GM23248 (cell line): Measurements from ENCODE around the gene PPP6R3. TPM values are rescaled to one million over a fixed set of nuclear protein-coding genes. Genes with fewer than 3 reads are reported as not detected.

Experiments used
- DNase-seq: peaks from one replicate; pipeline ENCODE4 v3.0.0-alpha.2; 2015
- H2AFZ ChIP-seq: fragments of 200-600 bp; sonication (generic); 2 replicates; pipeline ENCODE4 v1.6.1; 2016; ENCODE audit warnings: antibody characterized with exemption
- H3F3A ChIP-seq: fragments of 200-600 bp; sonication (generic); 2 replicates; pipeline ENCODE4 v1.6.1; 2016; ENCODE audit warnings: mild to moderate bottlenecking, antibody characterized with exemption, mixed run types; ENCODE audit not compliant: insufficient read depth
- H3K27ac ChIP-seq: fragments of 200-600 bp; sonication (generic); 2 replicates; pipeline ENCODE4 v1.5.1; 2016; ENCODE audit warnings: mild to moderate bottlenecking
- H3K27me3 ChIP-seq: fragments of 200-600 bp; sonication (generic); replicated peaks from 2 replicates; pipeline ENCODE4 v1.6.1; 2016; ENCODE audit warnings: mild to moderate bottlenecking; ENCODE audit not compliant: insufficient read depth
- H3K36me3 ChIP-seq: fragments of 200-600 bp; sonication (generic); 2 replicates; pipeline ENCODE4 v1.6.1; 2016; ENCODE audit warnings: low read depth, mild to moderate bottlenecking
- H3K4me1 ChIP-seq: fragments of 200-600 bp; sonication (generic); 2 replicates; pipeline ENCODE4 v1.6.1; 2016; ENCODE audit warnings: mild to moderate bottlenecking; ENCODE audit not compliant: insufficient read depth
- H3K4me2 ChIP-seq: fragments of 200-600 bp; sonication (generic); one replicate; pipeline ENCODE4 v1.6.1; 2016; ENCODE audit warnings: mild to moderate bottlenecking; ENCODE audit not compliant: unreplicated experiment
- H3K4me3 ChIP-seq: fragments of 200-600 bp; sonication (generic); 2 replicates; pipeline ENCODE4 v1.5.1; 2016; ENCODE audit warnings: mild to moderate bottlenecking
- H3K79me2 ChIP-seq: fragments of 200-600 bp; sonication (generic); 2 replicates; pipeline ENCODE4 v1.6.1; 2016; ENCODE audit warnings: mild to moderate bottlenecking; ENCODE audit not compliant: insufficient read depth
- H3K9ac ChIP-seq: fragments of 200-600 bp; sonication (generic); 2 replicates; pipeline ENCODE4 v1.6.1; 2016; ENCODE audit warnings: mild to moderate bottlenecking
- H3K9me2 ChIP-seq: fragments of 200-600 bp; sonication (generic); 2 replicates; pipeline ENCODE4 v1.6.1; 2016; ENCODE audit warnings: mixed run types, mild to moderate bottlenecking, moderate library complexity; ENCODE audit not compliant: insufficient read depth
- H3K9me3 ChIP-seq: fragments of 200-600 bp; sonication (generic); one replicate; pipeline ENCODE4 v1.6.1; 2017; ENCODE audit warnings: low read depth
- H4K20me1 ChIP-seq: fragments of 200-600 bp; sonication (generic); 2 replicates; pipeline ENCODE4 v1.6.0; 2016; ENCODE audit not compliant: insufficient read depth
- EZH2 ChIP-seq: fragments of 200-600 bp; sonication (generic); IDR thresholded peaks from 2 replicates; pipeline ENCODE4 v1.6.1; 2018; ENCODE audit warnings: antibody characterized with exemption, mild to moderate bottlenecking; ENCODE audit not compliant: insufficient read depth, poor library complexity, severe bottlenecking
- EZH2phosphoT487 ChIP-seq: fragments of 200-600 bp; sonication (generic); IDR thresholded peaks from 2 replicates; pipeline ENCODE4 v1.6.1; 2018; ENCODE audit warnings: antibody characterized with exemption, moderate library complexity, mild to moderate bottlenecking, low read depth; ENCODE audit not compliant: insufficient read depth
- WGBS, 2 experiments: methylation state at CpG; one replicate each; pipeline ENCODE4 v1.1.6; 2015 to 2017; ENCODE audit warnings: low lambda C conversion rate in 2 of 2, low coverage in 1 of 2; ENCODE audit errors: missing lambda C conversion rate in 2 of 2; 5-methylcytosine and 5-hydroxymethylcytosine counted together
- in situ Hi-C: fragments of 300-500 bp; cut with MboI; formaldehyde crosslinking; loops from 2 replicates; pipeline ENCODE4 v1.15.0; 2020
- polyA plus RNA-seq: library from polyadenylated mRNA; unstranded; fragments of >200 nt; fragmentation: Nextera tagmentation; extraction: Ambion mirVana; gene quantifications from 2 replicates; pipeline ENCODE4 v1.2.1, GENCODE V29; 2016
- total RNA-seq: library from RNA; depleted of rRNA; stranded (reverse); fragments of >200 nt; shearing (Covaris generic); gene quantifications from 2 replicates; pipeline ENCODE4 v1.2.3, GENCODE V29; 2014; rRNA removed

The PPP6R3 gene
- total RNA-seq, result 71.2 and 96.0 TPM in 2 replicates
- 47.5 and 47.9 TPM in 2 replicates for polyA plus RNA-seq

DNA sequence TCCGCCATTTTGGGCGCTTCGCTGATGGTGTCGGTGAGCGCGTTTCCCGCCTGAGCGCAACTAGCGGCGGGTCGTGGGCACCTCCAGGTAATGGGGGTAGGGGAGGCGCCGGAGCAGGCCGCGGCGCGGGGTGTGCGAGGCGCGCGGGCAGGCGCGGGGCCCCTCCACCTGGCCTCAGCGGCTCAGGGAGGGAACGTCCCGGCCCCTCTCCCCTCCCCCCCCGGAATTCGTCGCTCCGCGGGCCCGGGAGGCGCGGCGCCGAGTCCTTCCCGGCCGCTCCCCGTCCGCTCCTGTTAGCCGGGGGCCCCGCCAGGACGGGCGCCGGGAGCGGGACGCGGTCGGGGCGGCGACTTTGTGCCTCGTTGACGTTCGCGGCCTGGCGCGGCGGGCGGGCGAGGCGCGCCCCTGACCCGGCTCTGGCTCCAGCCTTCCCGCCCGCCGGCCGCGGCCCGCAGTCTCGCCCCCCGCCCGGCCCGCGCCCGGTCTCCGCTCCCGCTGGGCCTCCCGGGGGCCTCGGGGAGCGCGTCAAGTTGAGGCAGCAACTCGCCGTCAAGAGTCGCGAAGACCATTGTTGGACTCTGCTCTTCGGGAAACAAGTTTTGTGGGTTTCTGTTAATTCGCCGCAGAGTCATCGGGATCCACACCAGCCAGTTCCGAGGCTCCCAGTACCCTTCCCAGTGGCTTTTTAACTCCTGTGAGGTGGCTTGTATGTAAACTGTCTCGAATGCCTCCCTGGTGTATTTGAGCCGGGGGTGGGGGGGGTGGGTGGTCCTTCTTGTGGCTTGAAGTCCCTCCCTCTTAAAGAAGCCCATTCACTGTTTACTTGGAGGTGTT is at the start of gene PPP6R3:
Gene PPP6R3, plus strand, starts transcription at position 12 of the 834 bp plus-strand sequence. CDS start 76,913 bp downstream, outside the sequence.
- Histone ChIP-seq H3K27me3 (no peaks in the 10 kb centered on the region), H3K4me3 (peak within 1 kb of the TSS; percentile 90), H3K27ac (peak within 1 kb of the TSS; percentile 94), H3F3A (no peaks in the 10 kb centered on the region; the same call in 1 of the 2 replicates), H4K20me1 (peaks cover 9% of the 10 kb centered on the region; the same call in 1 of the 2 replicates), H3K79me2 (peaks cover 52% of the 10 kb centered on the region), H3K4me2 (peak within 1 kb of the TSS; percentile 90), H3K9me3 (no peaks in the 10 kb centered on the region), H2AFZ (peak within 1 kb of the TSS; percentile 86), H3K36me3 (no peaks in the 10 kb centered on the region), H3K9me2 (no peaks in the 10 kb centered on the region), H3K9ac (peak within 1 kb of the TSS; percentile 90), H3K4me1 (peaks cover 21% of the 10 kb centered on the region)
- 1% methylated on average over 19 to 72 of the region's 92 CpGs for WGBS, 2 experiments
- in situ Hi-C loops, result no loop called here
- DNase-seq, result peak; percentile 77
- no peak for TF ChIP-seq EZH2phosphoT487
- no peak for TF ChIP-seq EZH2

GRCh38 chr11:68411501-68411991 is 49.0 kb upstream of the PPP6R3 start:
- H3K4me3 ChIP-seq, result no peak overlapping the region
- H3K9me3 ChIP-seq, result no peaks in the 10 kb centered on the region
- no peaks in the 10 kb centered on the region for H3K36me3 ChIP-seq
- H3K4me2 ChIP-seq, result no peak overlapping the region
- peaks cover 4% of the 10 kb centered on the region; the same call in 1 of the 2 replicates for H3K4me1 ChIP-seq
- no peaks in the 10 kb centered on the region for H3F3A ChIP-seq
- H4K20me1 ChIP-seq, result no peaks in the 10 kb centered on the region; the same call in 1 of the 2 replicates
- in situ Hi-C loops, result no loop called here
- no peak overlapping the region for H3K27ac ChIP-seq
- H3K9me2 ChIP-seq, result no peaks in the 10 kb centered on the region
- 91% methylated on average over 10 to 17 of the region's 17 CpGs for WGBS, 2 experiments
- H3K9ac ChIP-seq, result no peak overlapping the region
- DNase-seq, result no peak
- H3K27me3 ChIP-seq, result no peaks in the 10 kb centered on the region
- TF ChIP-seq EZH2, result no peak
- no peak for TF ChIP-seq EZH2phosphoT487
- H3K79me2 ChIP-seq, result no peaks in the 10 kb centered on the region
- no peak overlapping the region for H2AFZ ChIP-seq

DNA sequence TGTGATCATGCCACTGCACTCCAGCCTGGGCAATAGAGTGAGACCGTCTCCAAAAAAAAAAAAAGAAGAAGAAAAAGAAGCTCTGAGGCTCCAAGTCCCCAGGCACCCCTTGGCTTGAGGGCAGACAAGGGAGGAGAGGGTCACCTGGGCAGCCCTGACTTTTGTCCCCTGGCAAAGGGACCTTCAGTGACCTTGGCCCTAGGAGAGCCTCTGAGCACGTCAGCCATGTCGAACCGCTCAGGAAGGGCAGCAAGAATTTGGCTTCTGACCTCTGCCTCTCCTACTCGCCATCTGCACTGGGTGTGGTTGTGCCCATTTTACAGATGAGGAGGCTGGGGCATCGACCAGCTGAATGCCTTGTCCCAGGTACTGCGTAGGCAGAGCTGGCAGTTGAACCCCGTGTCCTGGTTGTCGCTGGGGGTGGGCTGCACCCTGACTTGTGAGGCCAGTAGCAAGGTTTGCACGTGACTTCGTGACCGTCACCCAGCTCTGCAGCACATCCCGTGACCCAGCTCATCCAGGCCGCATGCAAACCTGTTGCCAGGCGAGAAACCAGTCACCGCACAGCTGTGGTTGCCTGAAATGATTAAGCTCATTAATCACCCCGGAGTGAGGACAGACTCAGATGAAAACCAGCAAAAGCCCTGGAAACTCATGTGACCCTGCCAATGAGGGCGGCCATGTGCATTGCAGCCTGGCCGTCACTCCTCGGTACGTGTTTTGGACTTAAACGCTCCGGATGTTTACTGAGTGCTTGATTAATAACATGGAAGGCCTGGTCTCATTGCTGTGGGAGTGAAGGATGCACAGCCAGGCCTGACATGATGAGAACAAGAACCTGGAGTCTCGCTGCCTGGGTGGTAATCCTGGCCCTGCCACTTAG is 47.7 kb upstream of the PPP6R3 start:
- H3K27ac ChIP-seq, result peak overlapping the region; percentile 30
- H3F3A ChIP-seq, result no peaks in the 10 kb centered on the region
- peak overlapping the region; percentile 8; the same call in 1 of the 2 replicates for H3K9ac ChIP-seq
- no peak overlapping the region for H3K4me3 ChIP-seq
- H3K36me3 ChIP-seq, result no peaks in the 10 kb centered on the region
- no peaks in the 10 kb centered on the region for H3K27me3 ChIP-seq
- H3K4me1 ChIP-seq, result peaks cover 4% of the 10 kb centered on the region; the same call in 1 of the 2 replicates
- no peak overlapping the region for H3K4me2 ChIP-seq
- peak; percentile 93 for DNase-seq
- WGBS, 2 experiments, result 34% methylated on average over 24 of the region's 24 CpGs
- H3K9me2 ChIP-seq, result no peaks in the 10 kb centered on the region
- no peaks in the 10 kb centered on the region for H3K79me2 ChIP-seq
- TF ChIP-seq EZH2 (no peak), EZH2phosphoT487 (0 out of 2 replicates have a peak, but pooled peaks have one; percentile 33)
- in situ Hi-C loops, result no loop called here
- H2AFZ ChIP-seq, result peak overlapping the region; percentile 41; the same call in 1 of the 2 replicates
- no peaks in the 10 kb centered on the region; the same call in 1 of the 2 replicates for H4K20me1 ChIP-seq
- H3K9me3 ChIP-seq, result no peaks in the 10 kb centered on the region

DNA sequence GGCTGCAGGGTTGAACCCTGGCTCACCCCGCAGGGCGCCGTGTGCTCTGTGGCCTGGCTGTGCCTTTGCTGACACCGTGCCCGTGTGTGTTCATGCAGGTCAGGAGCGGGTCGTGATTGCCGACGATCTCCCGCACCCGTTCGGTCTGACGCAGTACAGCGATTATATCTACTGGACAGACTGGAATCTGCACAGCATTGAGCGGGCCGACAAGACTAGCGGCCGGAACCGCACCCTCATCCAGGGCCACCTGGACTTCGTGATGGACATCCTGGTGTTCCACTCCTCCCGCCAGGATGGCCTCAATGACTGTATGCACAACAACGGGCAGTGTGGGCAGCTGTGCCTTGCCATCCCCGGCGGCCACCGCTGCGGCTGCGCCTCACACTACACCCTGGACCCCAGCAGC is 47.0 kb upstream of the PPP6R3 start:
- Histone ChIP-seq H3K4me2 (no peak overlapping the region), H3K27ac (peak overlapping the region; percentile 30)

More for the DNA sequence above, 47.0 kb upstream of the PPP6R3 start:
- H3K9me3 ChIP-seq, result no peaks in the 10 kb centered on the region
- H2AFZ ChIP-seq, result peak overlapping the region; percentile 41; the same call in 1 of the 2 replicates
- H3F3A ChIP-seq, result no peaks in the 10 kb centered on the region
- no peaks in the 10 kb centered on the region for H3K9me2 ChIP-seq
- H3K4me1 ChIP-seq, result peaks cover 4% of the 10 kb centered on the region; the same call in 1 of the 2 replicates
- no peaks in the 10 kb centered on the region; the same call in 1 of the 2 replicates for H4K20me1 ChIP-seq
- no peaks in the 10 kb centered on the region for H3K36me3 ChIP-seq
- no peaks in the 10 kb centered on the region for H3K79me2 ChIP-seq
- DNase-seq, result no peak
- 65 to 69% methylated on average over 27 of the region's 27 CpGs for WGBS, 2 experiments
- no peak overlapping the region for H3K4me3 ChIP-seq
- in situ Hi-C loops, result no loop called here
- peak overlapping the region; percentile 8; the same call in 1 of the 2 replicates for H3K9ac ChIP-seq
- no peak for TF ChIP-seq EZH2phosphoT487
- TF ChIP-seq EZH2, result no peak
- H3K27me3 ChIP-seq, result no peaks in the 10 kb centered on the region
